Stimulated activated CD4-positive, alpha-beta T cell treated with anti-CD3 and anti-CD28 coated beads, Interleukin-2, amount 100 ng/mL, for 24 hours (primary cell): ENCODE measurements around the gene KNG1.
A peak's percentile ranks its signal among the peaks of the same experiment; 100 is the strongest.
"Not testable (repeated sequence)": the region's sequence is repeated elsewhere in the genome, so short reads cannot be mapped to it uniquely, and the experiment has no call there.

Experiments used
- DNase-seq, 2 donors: peaks; one replicate each; pipeline ENCODE4 v3.0.0-alpha.2; 2020

KNG1 gene

DNA sequence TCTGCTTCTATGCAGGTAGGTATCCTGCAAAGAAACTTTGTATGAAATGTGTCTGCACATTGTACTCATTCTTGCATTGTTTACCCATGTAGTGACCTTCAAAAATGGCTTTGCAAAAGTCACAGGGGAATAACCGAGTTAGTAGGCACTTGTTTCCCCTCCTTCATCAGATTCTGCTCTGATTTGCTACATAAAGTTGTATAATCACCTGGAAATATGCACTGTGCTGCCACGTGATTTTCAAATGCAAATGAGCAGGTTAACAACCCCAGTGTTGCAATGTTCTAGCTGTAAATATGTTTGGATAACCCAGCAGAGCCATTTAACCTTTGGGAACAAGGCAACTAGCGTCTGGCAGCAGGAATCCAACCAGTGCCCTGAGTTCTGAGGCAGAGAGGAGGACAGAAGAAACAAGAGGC, at the start of gene KNG1:
Gene KNG1, plus strand, starts transcription at position 321 of the 419 bp plus-strand sequence. CDS start 184 bp downstream, outside the sequence.
- no peak for DNase-seq

DNA sequence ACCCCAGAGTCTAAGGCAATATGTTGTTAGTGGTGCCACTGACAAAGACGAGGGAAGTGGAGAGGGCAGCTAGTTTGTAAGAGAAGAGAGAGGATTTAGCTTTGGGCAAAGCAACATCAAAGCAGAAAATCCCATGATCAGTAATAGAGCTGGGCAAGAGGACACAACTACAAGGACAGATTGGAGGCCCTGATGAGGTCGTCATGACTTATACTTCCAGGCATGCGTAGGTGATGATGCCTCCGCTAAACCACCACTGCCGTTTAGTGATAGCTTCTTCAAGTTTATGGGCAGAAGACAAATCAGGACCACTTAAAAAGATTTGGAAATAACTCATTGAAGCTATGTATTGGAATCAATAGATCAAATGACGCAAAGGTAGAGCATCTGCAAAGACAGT, 48.7 kb upstream of the KNG1 start:
- DNase-seq = no peak

- no peak for DNase-seq
Observed at GRCh38 chr3:186669378-186670084, 47.6 kb upstream of the KNG1 start.

DNA sequence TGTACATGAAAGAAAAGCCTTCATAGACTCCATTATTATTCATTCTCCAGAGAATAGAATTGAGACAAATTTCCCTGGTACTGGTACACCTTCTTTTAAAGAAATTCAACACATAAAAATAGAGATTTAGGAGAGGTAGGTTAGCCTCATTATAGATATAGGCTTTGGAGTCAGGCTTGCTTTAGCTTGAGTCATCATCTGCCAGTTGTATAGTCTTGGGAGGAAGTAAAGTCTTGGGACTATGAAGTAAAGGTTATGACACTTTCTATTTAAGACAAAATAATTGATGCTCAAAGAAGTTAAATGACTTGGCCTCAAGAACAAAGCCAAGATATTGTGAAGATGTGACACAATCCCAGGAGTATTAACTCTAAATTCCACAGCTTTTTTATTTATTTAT, 47.0 kb upstream of the KNG1 start:
- no peak for DNase-seq

DNA sequence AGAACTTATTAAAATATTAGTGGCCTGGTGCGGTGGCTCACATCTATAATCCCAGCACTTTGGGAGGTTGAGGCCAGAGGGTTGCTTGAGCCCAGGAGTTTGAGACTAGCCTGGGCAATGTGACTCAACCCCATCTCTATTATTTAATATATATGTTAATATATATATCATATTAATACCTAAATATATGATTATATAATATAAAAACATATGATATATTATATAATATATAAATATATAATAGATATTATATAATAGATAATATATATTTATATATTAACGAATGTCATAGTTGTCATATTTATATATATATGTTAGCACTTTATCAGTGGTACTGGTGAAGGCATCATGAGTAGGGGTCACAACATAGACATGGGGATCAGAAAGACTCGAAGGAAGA, 46.1 kb upstream of the KNG1 start:
- DNase-seq = no peak

DNA sequence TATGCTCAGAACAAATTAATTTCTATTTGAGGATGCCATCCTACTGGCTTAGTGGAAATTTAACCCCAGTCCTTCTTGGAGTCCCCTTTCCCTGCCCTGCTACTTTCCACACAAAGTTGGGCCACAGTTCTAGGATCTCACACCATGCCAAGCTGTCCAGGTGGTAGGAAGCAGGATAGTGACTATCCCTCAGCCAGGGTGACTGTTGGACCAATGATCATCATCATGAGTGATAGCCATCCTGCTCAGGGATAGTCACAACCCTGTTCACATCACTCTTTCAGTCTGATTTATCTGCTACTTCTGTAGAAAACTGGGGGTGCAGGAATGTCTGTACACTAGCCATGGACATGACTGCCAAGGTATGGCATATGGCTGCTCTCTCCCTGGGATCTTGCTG, 38.6 kb upstream of the KNG1 start:
- DNase-seq = no peak

- DNase-seq = no peak
Observed at GRCh38 chr3:186679151-186679550, 38.0 kb upstream of the KNG1 start.

GRCh38 chr3:186680869-186681268, 36.3 kb upstream of the KNG1 start:
- no peak for DNase-seq

- DNase-seq = no peak
Observed at GRCh38 chr3:186682812-186683211, 34.3 kb upstream of the KNG1 start.

DNA sequence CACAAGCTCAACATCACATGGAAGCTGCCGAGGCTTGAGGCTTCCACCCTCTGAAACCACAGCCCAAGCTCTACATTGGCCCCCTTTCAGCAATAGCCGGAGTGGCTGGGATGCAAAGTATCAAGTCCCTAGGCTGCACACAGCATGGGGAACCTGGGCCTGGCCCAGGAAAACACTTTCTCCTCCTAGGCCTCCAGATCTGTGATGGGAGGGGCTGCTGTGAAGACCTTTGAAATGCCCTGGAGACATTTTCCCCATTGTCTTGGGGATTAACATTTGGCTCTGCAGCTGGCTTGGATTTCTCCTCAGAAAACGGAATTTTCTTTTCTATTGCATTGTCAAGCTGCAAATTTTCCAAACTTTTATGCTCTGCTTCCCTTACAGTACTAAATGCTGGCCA, 33.2 kb upstream of the KNG1 start:
- DNase-seq = no peak

DNA sequence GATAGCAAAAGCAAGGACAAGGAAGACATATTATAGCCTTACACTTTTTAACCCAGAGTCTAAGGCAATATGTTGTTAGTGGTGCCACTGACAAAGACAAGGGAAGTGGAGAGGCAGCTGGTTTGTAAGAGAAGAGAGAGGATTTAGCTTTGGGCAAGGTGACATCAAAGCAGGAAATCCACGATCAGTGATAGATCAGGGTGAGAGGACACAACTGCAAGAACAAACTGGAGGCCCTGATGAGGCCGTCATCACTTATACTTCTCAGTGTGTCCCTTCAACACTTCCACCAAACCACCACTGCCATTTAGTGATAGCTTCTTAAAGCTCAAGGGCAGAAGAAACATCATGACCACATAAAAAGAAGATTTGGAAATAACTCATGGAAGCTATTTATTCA, 30.7 kb upstream of the KNG1 start:
- not testable (repeated sequence) for DNase-seq

GRCh38 chr3:186687120-186687651, 30.0 kb upstream of the KNG1 start:
- DNase-seq = no peak

- DNase-seq = not testable (repeated sequence)
Observed at GRCh38 chr3:186690304-186690703, 26.9 kb upstream of the KNG1 start.

DNA sequence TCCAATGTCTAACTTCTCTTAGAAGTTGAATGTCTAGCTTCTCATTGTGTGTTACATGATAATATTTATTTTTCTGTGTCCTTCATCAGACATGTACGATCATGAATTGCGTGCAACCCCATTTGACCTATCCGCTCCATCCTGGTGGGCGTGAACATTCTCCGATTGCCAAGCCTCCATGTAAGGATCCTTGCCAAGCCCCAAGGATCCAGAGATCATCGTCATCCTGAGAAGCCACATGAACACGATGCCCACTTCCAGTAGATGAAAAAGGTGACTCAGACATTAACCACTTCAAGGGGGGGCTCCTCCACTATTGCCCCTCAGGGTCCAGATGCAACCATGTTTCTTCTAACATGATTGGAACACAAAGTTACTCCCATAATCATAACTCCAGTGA, 25.5 kb upstream of the KNG1 start:
- DNase-seq = no peak

GRCh38 chr3:186693843-186694242, 23.3 kb upstream of the KNG1 start:
- no peak for DNase-seq

- no peak for DNase-seq
Observed at GRCh38 chr3:186694288-186695032, 22.7 kb upstream of the KNG1 start.

GRCh38 chr3:186696522-186696921, 20.6 kb upstream of the KNG1 start:
- no peak for DNase-seq

- DNase-seq = no peak
Observed at GRCh38 chr3:186697510-186697909, 19.6 kb upstream of the KNG1 start.

GRCh38 chr3:186700267-186700666, 16.9 kb upstream of the KNG1 start:
- no peak for DNase-seq

- not testable (repeated sequence) for DNase-seq
Observed at GRCh38 chr3:186702451-186702850, 14.7 kb upstream of the KNG1 start.

DNA sequence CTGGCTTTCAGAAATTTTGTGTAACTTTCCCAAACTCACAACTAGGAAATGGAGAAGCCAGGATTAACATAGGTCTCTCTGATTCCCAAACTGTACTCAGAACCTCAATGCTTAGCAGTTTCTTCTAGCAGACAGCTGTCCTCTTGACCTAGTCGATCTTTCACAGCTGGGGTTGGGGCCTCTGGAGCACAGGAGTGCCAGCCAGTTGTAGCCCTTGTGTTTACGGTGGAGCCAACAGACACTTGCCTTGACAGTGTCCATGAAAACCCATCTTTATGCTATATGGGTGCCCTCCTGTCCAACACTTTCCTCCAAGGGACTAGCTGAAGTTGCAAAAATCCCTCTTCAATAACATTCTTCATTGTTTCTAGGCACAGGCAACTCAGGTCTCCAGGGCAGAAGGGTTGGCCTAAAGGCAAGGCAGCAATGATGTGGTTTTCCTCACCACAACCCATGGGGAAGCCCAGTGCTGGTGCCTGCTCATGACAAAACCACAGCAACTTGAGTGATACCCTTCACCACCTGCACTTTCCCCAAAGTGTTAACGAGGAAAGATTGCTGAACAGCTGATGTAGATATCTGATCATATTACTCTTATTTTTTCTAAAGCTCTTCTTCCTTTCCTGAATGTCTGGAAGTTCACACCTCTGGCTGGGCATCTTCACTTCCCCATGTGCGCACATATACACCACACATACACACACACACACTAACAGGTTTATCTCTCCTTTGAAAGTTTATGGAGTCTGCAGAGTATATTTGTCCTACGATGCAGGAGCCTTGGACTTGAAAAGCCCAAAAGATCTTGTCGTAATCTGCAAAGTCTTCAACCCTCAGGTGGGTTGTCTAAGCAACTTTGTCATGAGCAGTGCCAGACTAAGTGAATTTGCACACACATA, 11.0 kb upstream of the KNG1 start:
- peak; percentile 24 to 46 for DNase-seq

DNA sequence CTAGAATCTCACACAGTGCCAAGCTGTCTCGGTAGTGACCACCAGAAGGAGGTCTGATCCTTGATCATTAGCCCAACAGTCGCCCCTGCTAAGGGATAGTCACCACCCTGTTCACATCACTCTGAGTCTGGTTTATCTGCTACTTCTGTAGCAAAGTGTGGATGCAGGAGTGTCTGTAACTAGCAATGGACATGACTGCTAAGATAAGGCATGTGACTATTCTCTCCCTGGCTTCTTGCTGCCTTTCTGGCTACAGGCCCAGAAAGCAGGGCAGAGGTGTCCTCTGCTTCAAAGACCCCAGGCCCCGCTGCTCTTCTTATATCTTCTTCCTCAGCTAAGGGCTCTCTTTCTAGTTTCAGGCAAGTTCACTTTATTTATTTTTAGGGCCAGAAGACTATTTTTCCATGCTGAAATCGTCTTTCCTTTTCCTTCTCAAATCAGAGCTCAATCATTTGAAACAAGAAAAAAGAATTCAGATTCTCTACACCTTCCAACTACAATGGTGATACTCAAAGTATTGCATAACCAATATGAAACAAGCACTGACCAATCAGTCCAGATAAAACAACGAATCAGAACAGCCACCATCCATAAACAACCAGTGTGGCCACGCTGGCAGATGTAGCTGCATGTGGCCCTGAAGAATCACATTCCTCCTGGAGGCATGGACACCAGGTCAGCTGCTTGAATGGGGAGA, 8.0 kb upstream of the KNG1 start:
- no peak for DNase-seq

GRCh38 chr3:186710694-186711093, 6.5 kb upstream of the KNG1 start:
- DNase-seq = not testable (repeated sequence)
